H9 (cell line): ENCODE results near the gene PNMT. TPM values are rescaled to one million over a fixed set of nuclear protein-coding genes. Genes with fewer than 3 reads are reported as not detected.

Source experiments
- DNase-seq: peaks from one replicate; pipeline ENCODE4 v3.0.0-alpha.2; 2017
- H2AFZ ChIP-seq: one replicate; pipeline ENCODE4 v1.6.1; 2013; ENCODE audit warnings: mild to moderate bottlenecking, low read length, control low read depth, moderate library complexity
- H2AK5ac ChIP-seq: 2 replicates; pipeline ENCODE4 v1.6.1; 2013; ENCODE audit warnings: low read length, control low read depth, mixed read lengths; ENCODE audit not compliant: insufficient read length
- H2BK120ac ChIP-seq: one replicate; pipeline ENCODE4 v1.6.1; 2013; ENCODE audit warnings: low read depth, mild to moderate bottlenecking, low read length, control low read depth, inconsistent platforms; ENCODE audit not compliant: poor library complexity, severe bottlenecking
- H2BK12ac ChIP-seq: 2 replicates; pipeline ENCODE4 v1.6.1; 2013; ENCODE audit warnings: low read length, control low read depth, mixed read lengths, low read depth; ENCODE audit not compliant: insufficient read length
- H2BK15ac ChIP-seq: 2 replicates; pipeline ENCODE4 v1.6.1; 2013; ENCODE audit warnings: low read depth, low read length, control low read depth
- H2BK20ac ChIP-seq: one replicate; pipeline ENCODE4 v1.6.1; 2013; ENCODE audit warnings: low read depth, mild to moderate bottlenecking, low read length, control low read depth, inconsistent platforms; ENCODE audit not compliant: poor library complexity, severe bottlenecking
- H2BK5ac ChIP-seq: 2 replicates; pipeline ENCODE4 v1.6.1; 2013; ENCODE audit warnings: low read length, control low read depth, mixed read lengths; ENCODE audit not compliant: insufficient read length
- H3K14ac ChIP-seq: 2 replicates; pipeline ENCODE4 v1.6.1; 2013; ENCODE audit warnings: low read length, control low read depth; ENCODE audit not compliant: insufficient read depth
- H3K18ac ChIP-seq: 2 replicates; pipeline ENCODE4 v1.6.1; 2013; ENCODE audit warnings: low read depth, mild to moderate bottlenecking, mixed read lengths, low read length, control low read depth; ENCODE audit not compliant: insufficient read length
- H3K23ac ChIP-seq: 2 replicates; pipeline ENCODE4 v1.6.1; 2013; ENCODE audit warnings: low read length, control low read depth, mixed read lengths, low read depth; ENCODE audit not compliant: insufficient read length
- H3K23me2 ChIP-seq: 2 replicates; pipeline ENCODE4 v1.6.1; 2013; ENCODE audit warnings: low read depth, mild to moderate bottlenecking, mixed read lengths, low read length, control low read depth; ENCODE audit not compliant: insufficient read length, poor library complexity, severe bottlenecking
- H3K27ac ChIP-seq: 2 replicates; pipeline ENCODE4 v1.5.1; 2013; ENCODE audit warnings: low read length, control low read depth, mixed read lengths, low read depth; ENCODE audit not compliant: insufficient read length
- H3K27me3 ChIP-seq: 2 replicates; pipeline ENCODE4 v1.6.1; 2013; ENCODE audit warnings: low read length, control low read depth, inconsistent platforms; ENCODE audit not compliant: insufficient read depth
- H3K4ac ChIP-seq: 2 replicates; pipeline ENCODE4 v1.6.1; 2013; ENCODE audit warnings: low read depth, mild to moderate bottlenecking, control low read depth, inconsistent platforms, low read length, moderate library complexity
- H3K4me1 ChIP-seq: 2 replicates; pipeline ENCODE4 v1.6.1; 2013; ENCODE audit warnings: low read length, control low read depth, inconsistent platforms; ENCODE audit not compliant: insufficient read depth
- H3K4me2 ChIP-seq: 2 replicates; pipeline ENCODE4 v1.6.1; 2013; ENCODE audit warnings: low read length, control low read depth, mixed read lengths; ENCODE audit not compliant: insufficient read length, insufficient read depth
- H3K56ac ChIP-seq: 2 replicates; pipeline ENCODE4 v1.6.1; 2013; ENCODE audit warnings: low read depth, mild to moderate bottlenecking, mixed read lengths, low read length, control low read depth; ENCODE audit not compliant: insufficient read length
- H3K79me1 ChIP-seq: 2 replicates; pipeline ENCODE4 v1.6.1; 2013; ENCODE audit warnings: low read depth, mild to moderate bottlenecking, moderate library complexity, low read length, control low read depth, inconsistent platforms; ENCODE audit not compliant: insufficient read depth, poor library complexity, severe bottlenecking
- H3K79me2 ChIP-seq: 2 replicates; pipeline ENCODE4 v1.6.1; 2013; ENCODE audit warnings: low read length, control low read depth, inconsistent platforms; ENCODE audit not compliant: insufficient read depth
- H3K9ac ChIP-seq: 2 replicates; pipeline ENCODE4 v1.6.1; 2013; ENCODE audit warnings: low read length, control low read depth, mixed read lengths; ENCODE audit not compliant: insufficient read length; ENCODE audit errors: extremely low read depth
- H3K9me3 ChIP-seq: one replicate; pipeline ENCODE4 v1.6.1; 2013; ENCODE audit warnings: low read depth, low read length, inconsistent platforms; ENCODE audit not compliant: control insufficient read depth
- H3T11ph ChIP-seq: one replicate; pipeline ENCODE4 v1.6.1; 2013; ENCODE audit warnings: mild to moderate bottlenecking, low read length, control low read depth, inconsistent platforms
- H4K20me1 ChIP-seq: one replicate; pipeline ENCODE4 v1.6.1; 2013; ENCODE audit not compliant: control insufficient read depth, insufficient read length, insufficient read depth
- H4K5ac ChIP-seq: 2 replicates; pipeline ENCODE4 v1.6.1; 2013; ENCODE audit warnings: low read depth, mild to moderate bottlenecking, mixed read lengths, low read length, control low read depth; ENCODE audit not compliant: insufficient read length
- H4K8ac ChIP-seq: replicated peaks from 2 replicates; pipeline ENCODE4 v1.6.1; 2013; ENCODE audit warnings: low read length, control low read depth, mixed read lengths, low read depth; ENCODE audit not compliant: insufficient read length
- H4K91ac ChIP-seq: 2 replicates; pipeline ENCODE4 v1.6.1; 2013; ENCODE audit warnings: low read depth, mild to moderate bottlenecking, moderate library complexity, mixed read lengths, low read length, control low read depth; ENCODE audit not compliant: insufficient read length
- H3K27ac Mint-ChIP-seq, 3 experiments: 2 replicates in 2 of 3; 3 replicates in 1 of 3; pipeline ENCODE4 v1.8.0; 2020 to 2021; ENCODE audit warnings: mixed read lengths in 3 of 3, mild to moderate bottlenecking in 1 of 3, moderate library complexity in 1 of 3
- H3K27me3 Mint-ChIP-seq: 2 replicates; pipeline ENCODE4 v1.8.0; 2021; ENCODE audit warnings: low read depth, mild to moderate bottlenecking, moderate library complexity, mixed read lengths
- H3K36me3 Mint-ChIP-seq, 3 experiments: 2 replicates in 2 of 3; 3 replicates in 1 of 3; pipeline ENCODE4 v1.8.0; 2020 to 2021; ENCODE audit warnings: low read depth in 3 of 3, mixed read lengths in 3 of 3; ENCODE audit not compliant: insufficient read depth in 1 of 3
- H3K4me1 Mint-ChIP-seq, 2 experiments: 2 replicates each; pipeline ENCODE4 v1.8.0; 2020; ENCODE audit warnings: mixed read lengths in 2 of 2
- H3K4me3 Mint-ChIP-seq, 2 experiments: 2 replicates in 1 of 2; 3 replicates in 1 of 2; pipeline ENCODE4 v1.8.0; 2020 to 2021; ENCODE audit warnings: mild to moderate bottlenecking in 2 of 2, mixed read lengths in 2 of 2, moderate library complexity in 1 of 2
- H3K9me3 Mint-ChIP-seq, 2 experiments: 2 replicates in 1 of 2; 3 replicates in 1 of 2; pipeline ENCODE4 v1.8.0; 2020; ENCODE audit warnings: mild to moderate bottlenecking in 2 of 2, mixed read lengths in 2 of 2, moderate library complexity in 1 of 2
- WGBS: extraction: QIAGEN DNeasy Blood & Tissue Kit; methylation state at CpG from one replicate; pipeline ENCODE4 v1.1.7; 2013; ENCODE audit warnings: missing lambda C conversion rate, low lambda C conversion rate, mixed read lengths; ENCODE audit not compliant: insufficient read length; ENCODE audit errors: extremely low coverage; 5-methylcytosine and 5-hydroxymethylcytosine counted together
- total RNA-seq: library from RNA; stranded (reverse); gene quantifications from 2 replicates; pipeline ENCODE4 v1.2.1, GENCODE V29; 2021
- TF ChIP-seq, protein P1 (sequence below): fragments of 200-600 bp; sonication (generic); conservative IDR thresholded peaks from 3 replicates; pipeline ENCODE4 v1.8.0; 2021; ENCODE audit warnings: antibody characterized with exemption, mild to moderate bottlenecking

PNMT gene
- total RNA-seq, 1 experiment from 2014 or later = 2.1 TPM

DNA sequence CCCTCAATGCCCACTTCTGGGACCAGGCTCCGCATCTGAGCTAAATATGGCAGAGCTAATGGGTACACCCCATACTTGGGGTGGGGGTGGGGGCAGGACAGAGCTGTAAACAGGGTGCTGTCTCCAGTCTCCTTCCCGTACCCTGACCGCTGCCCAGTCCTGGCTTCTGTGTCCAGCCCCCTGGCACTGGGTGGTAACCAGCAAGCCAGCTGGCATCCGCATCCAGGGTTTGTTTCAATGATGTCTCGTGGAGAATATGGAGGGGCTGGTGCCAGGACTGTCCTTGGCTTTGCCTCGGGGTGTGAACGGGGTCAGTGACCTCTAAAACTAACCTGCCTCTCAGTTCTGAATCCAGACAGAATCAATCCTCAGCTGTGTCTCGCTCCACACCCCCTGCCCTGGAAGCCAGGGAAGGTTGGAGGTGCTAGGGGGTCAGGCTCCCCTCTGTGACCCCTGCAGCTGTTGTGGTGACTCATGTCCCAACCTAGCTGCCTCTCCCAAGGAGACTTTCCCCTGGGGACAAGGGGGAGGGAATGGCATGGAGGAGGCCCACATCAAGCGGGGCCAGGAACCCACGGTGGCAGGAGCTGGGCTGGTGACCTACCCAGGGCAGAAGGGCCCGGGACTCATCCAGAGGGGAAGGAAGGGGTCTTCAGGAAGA lies 1.5 kb upstream of the PNMT start:
- Histone ChIP-seq H2BK120ac (no peak overlapping the region), H3K4ac (no peak overlapping the region), H3K4me1 (peaks cover 6% of the 10 kb centered on the region; the same call in 1 of the 2 replicates), H3K56ac (no peak overlapping the region), H3K4me2 (peak overlapping the region; percentile 65), H4K8ac (no peak overlapping the region), H3K9ac (no peak overlapping the region), H3K23me2 (peaks cover 6% of the 10 kb centered on the region), H3K23ac (no peak overlapping the region), H3T11ph (no peak overlapping the region), H3K79me2 (no peaks in the 10 kb centered on the region), H4K5ac (no peak overlapping the region), H2BK5ac (no peak overlapping the region), H3K27me3 (peaks cover 3% of the 10 kb centered on the region; the same call in 1 of the 2 replicates), H3K27ac (no peak overlapping the region), H2BK20ac (no peak overlapping the region), H3K18ac (no peak overlapping the region), H4K20me1 (no peaks in the 10 kb centered on the region), H4K91ac (no peak overlapping the region), H2AFZ (no peak overlapping the region), H3K9me3 (no peaks in the 10 kb centered on the region), H2AK5ac (no peak overlapping the region), H2BK15ac (no peak overlapping the region), H3K79me1 (no peaks in the 10 kb centered on the region), H2BK12ac (no peak overlapping the region), H3K14ac (no peak overlapping the region)
- peaks cover 33 to 51% of the 10 kb centered on the region in 2 experiments for H3K4me1 Mint-ChIP-seq
- H3K36me3 Mint-ChIP-seq = no peaks in the 10 kb centered on the region
- no peak overlapping the region for H3K27ac Mint-ChIP-seq
- WGBS = no CpG with 5 or more reads among the region's 11 CpGs
- H3K4me3 Mint-ChIP-seq = peak overlapping the region; percentile 40 to 75; a peak in 4 of 5 replicates
- peaks cover 62% of the 10 kb centered on the region for H3K27me3 Mint-ChIP-seq
- no peaks in the 10 kb centered on the region; a peak in 1 of 5 replicates for H3K9me3 Mint-ChIP-seq
- no peak for DNase-seq
- TF ChIP-seq, protein P1, sequence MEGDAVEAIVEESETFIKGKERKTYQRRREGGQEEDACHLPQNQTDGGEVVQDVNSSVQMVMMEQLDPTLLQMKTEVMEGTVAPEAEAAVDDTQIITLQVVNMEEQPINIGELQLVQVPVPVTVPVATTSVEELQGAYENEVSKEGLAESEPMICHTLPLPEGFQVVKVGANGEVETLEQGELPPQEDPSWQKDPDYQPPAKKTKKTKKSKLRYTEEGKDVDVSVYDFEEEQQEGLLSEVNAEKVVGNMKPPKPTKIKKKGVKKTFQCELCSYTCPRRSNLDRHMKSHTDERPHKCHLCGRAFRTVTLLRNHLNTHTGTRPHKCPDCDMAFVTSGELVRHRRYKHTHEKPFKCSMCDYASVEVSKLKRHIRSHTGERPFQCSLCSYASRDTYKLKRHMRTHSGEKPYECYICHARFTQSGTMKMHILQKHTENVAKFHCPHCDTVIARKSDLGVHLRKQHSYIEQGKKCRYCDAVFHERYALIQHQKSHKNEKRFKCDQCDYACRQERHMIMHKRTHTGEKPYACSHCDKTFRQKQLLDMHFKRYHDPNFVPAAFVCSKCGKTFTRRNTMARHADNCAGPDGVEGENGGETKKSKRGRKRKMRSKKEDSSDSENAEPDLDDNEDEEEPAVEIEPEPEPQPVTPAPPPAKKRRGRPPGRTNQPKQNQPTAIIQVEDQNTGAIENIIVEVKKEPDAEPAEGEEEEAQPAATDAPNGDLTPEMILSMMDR = no peak
